Measurements from ENCODE around the gene BYSL. TPM values are rescaled to one million over a fixed set of nuclear protein-coding genes. Genes with fewer than 3 reads are reported as not detected.
"Not testable (repeated sequence)": the region's sequence is repeated elsewhere in the genome, so short reads cannot be mapped to it uniquely, and the experiment has no call there.

The BYSL gene
- total RNA-seq, 2 donors from 2014 or later = 23.3 to 53.1 TPM

- H3K4me1 Mint-ChIP-seq = peaks cover 20% of the 10 kb centered on the region
- peak; percentile 50 for ATAC-seq (replicated peaks)
These were observed 21.0 kb downstream of the BYSL start for GRCh38 chr6:41942067-41942851.

GRCh38 chr6:41942882-41943281, 21.6 kb downstream of the BYSL start:
- Mint-ChIP-seq H3K36me3 (ENCODE audit: low read depth) (peaks cover 40% of the 10 kb centered on the region), H3K4me3 (peak overlapping the region; percentile 94), H3K4me1 (peaks cover 21% of the 10 kb centered on the region), H3K27ac (peak overlapping the region; percentile 94)
- H3K9me3 Mint-ChIP-seq; H3K27me3 Mint-ChIP-seq; ATAC-seq (replicated peaks): not testable (repeated sequence)

More at GRCh38 chr6:41942067-41942851, 21.0 kb downstream of the BYSL start:
- Mint-ChIP-seq H3K27me3 (no peaks in the 10 kb centered on the region), H3K9me3 (no peaks in the 10 kb centered on the region), H3K27ac (peak overlapping the region; percentile 94), H3K4me3 (peak overlapping the region; percentile 94), H3K36me3 (ENCODE audit: low read depth) (peaks cover 46% of the 10 kb centered on the region)

GRCh38 chr6:41943456-41943855, 22.2 kb downstream of the BYSL start:
- peaks cover 34% of the 10 kb centered on the region for H3K36me3 Mint-ChIP-seq (ENCODE audit: low read depth)
- no peaks in the 10 kb centered on the region for H3K9me3 Mint-ChIP-seq
- H3K4me3 Mint-ChIP-seq = peak overlapping the region; percentile 94
- no peak overlapping the region for H3K27ac Mint-ChIP-seq
- H3K4me1 Mint-ChIP-seq = peaks cover 25% of the 10 kb centered on the region
- ATAC-seq (replicated peaks) = no peak
- no peaks in the 10 kb centered on the region for H3K27me3 Mint-ChIP-seq

- ATAC-seq (replicated peaks) = no peak
- Mint-ChIP-seq H3K9me3 (no peaks in the 10 kb centered on the region), H3K27me3 (no peaks in the 10 kb centered on the region), H3K4me3 (no peak overlapping the region), H3K27ac (peak overlapping the region; percentile 19), H3K4me1 (peaks cover 16% of the 10 kb centered on the region), H3K36me3 (ENCODE audit: low read depth) (peaks cover 7% of the 10 kb centered on the region)
These were observed 26.4 kb downstream of the BYSL start for GRCh38 chr6:41947581-41948220.

GRCh38 chr6:41954668-41955067, 33.4 kb downstream of the BYSL start:
- H3K4me1 Mint-ChIP-seq = peaks cover 23% of the 10 kb centered on the region
- H3K27ac Mint-ChIP-seq = peak overlapping the region; percentile 78
- no peaks in the 10 kb centered on the region for H3K9me3 Mint-ChIP-seq
- peak overlapping the region; percentile 52 for H3K4me3 Mint-ChIP-seq
- H3K27me3 Mint-ChIP-seq = no peaks in the 10 kb centered on the region
- peaks cover 39% of the 10 kb centered on the region for H3K36me3 Mint-ChIP-seq (ENCODE audit: low read depth)
- ATAC-seq (replicated peaks) = no peak

GRCh38 chr6:41955412-41955811, 34.1 kb downstream of the BYSL start:
- H3K4me3 Mint-ChIP-seq = peak overlapping the region; percentile 52
- ATAC-seq (replicated peaks) = no peak
- H3K27ac Mint-ChIP-seq = peak overlapping the region; percentile 78
- H3K36me3 Mint-ChIP-seq (ENCODE audit: low read depth) = peaks cover 40% of the 10 kb centered on the region
- H3K27me3 Mint-ChIP-seq = no peaks in the 10 kb centered on the region
- H3K9me3 Mint-ChIP-seq = no peaks in the 10 kb centered on the region
- H3K4me1 Mint-ChIP-seq = peaks cover 25% of the 10 kb centered on the region

- Mint-ChIP-seq H3K27ac (peak overlapping the region; percentile 85), H3K4me1 (peaks cover 37% of the 10 kb centered on the region), H3K4me3 (peak overlapping the region; percentile 74), H3K9me3 (no peaks in the 10 kb centered on the region), H3K27me3 (no peaks in the 10 kb centered on the region), H3K36me3 (ENCODE audit: low read depth) (peaks cover 47% of the 10 kb centered on the region)
- ATAC-seq (replicated peaks) = no peak
These were observed 35.8 kb downstream of the BYSL start for GRCh38 chr6:41957117-41957516.

GRCh38 chr6:41958022-41958856, 36.9 kb downstream of the BYSL start:
- Mint-ChIP-seq H3K4me3 (peak overlapping the region; percentile 74), H3K27ac (peak overlapping the region; percentile 85), H3K4me1 (peaks cover 42% of the 10 kb centered on the region), H3K9me3 (no peaks in the 10 kb centered on the region), H3K36me3 (ENCODE audit: low read depth) (peaks cover 49% of the 10 kb centered on the region), H3K27me3 (no peaks in the 10 kb centered on the region)
- ATAC-seq (replicated peaks) = peak; percentile 87

- Mint-ChIP-seq H3K36me3 (ENCODE audit: low read depth) (peaks cover 39% of the 10 kb centered on the region), H3K4me1 (peaks cover 56% of the 10 kb centered on the region), H3K27me3 (no peaks in the 10 kb centered on the region), H3K9me3 (no peaks in the 10 kb centered on the region), H3K4me3 (peak overlapping the region; percentile 74), H3K27ac (peak overlapping the region; percentile 85)
- ATAC-seq (replicated peaks) = no peak
These were observed 38.7 kb downstream of the BYSL start for GRCh38 chr6:41960028-41960427.

GRCh38 chr6:41963371-41963770, 42.1 kb downstream of the BYSL start:
- peaks cover 56% of the 10 kb centered on the region for H3K4me1 Mint-ChIP-seq
- H3K9me3 Mint-ChIP-seq = no peaks in the 10 kb centered on the region
- peak overlapping the region; percentile 23 for H3K27ac Mint-ChIP-seq
- peaks cover 30% of the 10 kb centered on the region for H3K36me3 Mint-ChIP-seq (ENCODE audit: low read depth)
- peak; percentile 11 for ATAC-seq (replicated peaks)
- H3K27me3 Mint-ChIP-seq = no peaks in the 10 kb centered on the region
- H3K4me3 Mint-ChIP-seq = peak overlapping the region; percentile 51

- H3K4me1 Mint-ChIP-seq = peaks cover 47% of the 10 kb centered on the region
- H3K4me3 Mint-ChIP-seq = peak overlapping the region; percentile 51
- peaks cover 21% of the 10 kb centered on the region for H3K36me3 Mint-ChIP-seq (ENCODE audit: low read depth)
- peak overlapping the region; percentile 23 for H3K27ac Mint-ChIP-seq
- ATAC-seq (replicated peaks) = no peak
- H3K27me3 Mint-ChIP-seq = no peaks in the 10 kb centered on the region
- H3K9me3 Mint-ChIP-seq = no peaks in the 10 kb centered on the region
These were observed 43.0 kb downstream of the BYSL start for GRCh38 chr6:41964201-41964887.

- no peak for ATAC-seq (replicated peaks)
- Mint-ChIP-seq H3K27ac (peak overlapping the region; percentile 67), H3K4me1 (peaks cover 44% of the 10 kb centered on the region), H3K27me3 (no peaks in the 10 kb centered on the region), H3K9me3 (no peaks in the 10 kb centered on the region), H3K36me3 (ENCODE audit: low read depth) (peaks cover 18% of the 10 kb centered on the region), H3K4me3 (no peak overlapping the region)
These were observed 44.3 kb downstream of the BYSL start for GRCh38 chr6:41965429-41966213.

- Mint-ChIP-seq H3K36me3 (ENCODE audit: low read depth) (peaks cover 23% of the 10 kb centered on the region), H3K27ac (peak overlapping the region; percentile 67), H3K9me3 (no peaks in the 10 kb centered on the region), H3K4me1 (peaks cover 44% of the 10 kb centered on the region), H3K27me3 (no peaks in the 10 kb centered on the region), H3K4me3 (peak overlapping the region; percentile 36)
- no peak for ATAC-seq (replicated peaks)
These were observed 45.1 kb downstream of the BYSL start for GRCh38 chr6:41966214-41966920.

Data from activated T-helper 17 cell treated with anti-CD3 and anti-CD28 coated beads, Interleukin-2, amount 50 U/mL, for 72 hours (primary cell).